ENCODE results near the gene PTPDC1.

The PTPDC1 gene

DNA sequence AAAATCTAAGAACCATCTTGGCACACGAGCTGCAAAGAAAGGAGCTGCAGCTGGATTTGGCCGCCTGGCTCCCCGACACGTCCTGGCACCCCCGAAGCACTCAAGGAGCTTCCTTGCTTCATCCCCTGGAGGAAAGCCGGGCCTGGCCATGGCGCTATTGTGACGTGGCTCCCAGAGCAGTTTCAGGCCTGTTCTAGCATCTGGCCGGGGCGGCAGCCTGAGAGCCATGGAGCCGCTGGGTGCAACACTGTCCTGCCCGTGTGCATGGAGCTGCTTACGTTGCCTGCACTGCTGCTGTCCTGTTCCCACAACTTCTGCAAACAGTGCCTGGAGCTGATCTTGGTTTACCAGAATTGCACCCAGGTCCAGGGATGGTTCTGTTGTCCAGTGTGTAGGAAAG is 63.5 kb downstream of the PTPDC1 start:
- DNase-seq = no peak

DNA sequence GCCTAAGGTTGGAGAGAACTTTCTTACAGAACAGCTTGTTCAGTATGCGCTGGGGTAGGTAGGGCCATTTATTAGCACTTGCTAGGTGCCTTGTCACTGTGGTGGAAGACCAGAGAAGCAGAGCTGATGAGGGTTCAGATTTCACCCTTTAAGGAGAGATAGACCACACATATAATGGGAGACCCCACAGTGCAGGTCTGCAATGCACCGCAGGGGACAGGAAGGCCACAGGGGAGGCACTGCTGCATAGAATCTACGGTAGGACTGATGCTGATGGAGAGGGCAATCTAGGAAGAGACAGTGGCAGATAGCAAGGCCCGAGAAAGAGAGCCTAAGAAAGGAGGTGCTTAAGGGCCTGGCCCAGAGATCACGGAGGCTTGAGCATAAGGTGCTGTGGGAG is 64.2 kb downstream of the PTPDC1 start:
- DNase-seq = no peak

DNA sequence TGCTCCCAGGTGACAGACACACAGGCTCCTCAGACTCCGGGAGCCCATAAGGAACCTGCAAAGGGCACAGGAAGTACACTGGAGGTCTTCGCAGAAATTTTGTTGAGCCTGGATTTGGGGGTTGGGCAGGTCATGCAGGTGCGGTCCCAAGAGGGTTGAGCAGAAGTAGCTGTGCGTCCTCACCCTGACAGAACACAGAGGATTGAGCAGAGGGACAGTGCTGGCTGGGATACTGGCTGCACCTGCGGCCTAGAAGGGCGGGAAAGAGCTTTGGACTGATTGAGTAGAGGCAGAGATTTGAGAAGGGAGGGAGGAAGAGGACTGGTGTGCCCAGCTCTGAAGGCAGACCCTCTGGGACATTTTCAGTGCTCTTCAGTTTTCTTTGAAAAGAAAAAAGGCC is 65.4 kb downstream of the PTPDC1 start:
- DNase-seq = no peak

DNA sequence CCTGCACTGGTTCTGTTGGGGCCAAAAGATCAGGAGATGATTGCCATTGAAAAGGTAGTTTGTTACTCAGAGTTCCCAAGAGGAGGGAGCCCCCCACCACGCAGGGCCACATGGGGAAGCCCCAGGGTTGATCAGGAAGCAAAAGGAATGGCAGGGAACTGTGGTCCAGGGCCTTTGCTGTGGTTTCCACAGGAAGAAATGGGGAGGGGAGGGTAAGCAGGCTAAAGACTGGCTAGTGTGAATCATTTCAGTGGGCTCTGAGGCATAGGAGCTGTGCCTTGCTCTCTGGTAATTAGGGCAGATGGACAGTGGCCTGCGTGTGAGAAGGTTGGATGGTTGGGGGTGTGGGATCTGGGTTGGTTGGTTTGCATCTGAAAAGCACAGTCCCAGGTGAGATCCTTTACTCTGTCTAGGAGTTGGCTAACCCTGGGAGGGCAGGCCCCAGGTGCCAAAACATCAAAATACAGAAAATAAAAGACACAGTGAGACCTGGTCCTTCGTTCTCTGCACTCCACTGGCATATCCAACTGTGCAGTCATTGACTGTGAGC is 66.1 kb downstream of the PTPDC1 start:
- DNase-seq = no peak

DNA sequence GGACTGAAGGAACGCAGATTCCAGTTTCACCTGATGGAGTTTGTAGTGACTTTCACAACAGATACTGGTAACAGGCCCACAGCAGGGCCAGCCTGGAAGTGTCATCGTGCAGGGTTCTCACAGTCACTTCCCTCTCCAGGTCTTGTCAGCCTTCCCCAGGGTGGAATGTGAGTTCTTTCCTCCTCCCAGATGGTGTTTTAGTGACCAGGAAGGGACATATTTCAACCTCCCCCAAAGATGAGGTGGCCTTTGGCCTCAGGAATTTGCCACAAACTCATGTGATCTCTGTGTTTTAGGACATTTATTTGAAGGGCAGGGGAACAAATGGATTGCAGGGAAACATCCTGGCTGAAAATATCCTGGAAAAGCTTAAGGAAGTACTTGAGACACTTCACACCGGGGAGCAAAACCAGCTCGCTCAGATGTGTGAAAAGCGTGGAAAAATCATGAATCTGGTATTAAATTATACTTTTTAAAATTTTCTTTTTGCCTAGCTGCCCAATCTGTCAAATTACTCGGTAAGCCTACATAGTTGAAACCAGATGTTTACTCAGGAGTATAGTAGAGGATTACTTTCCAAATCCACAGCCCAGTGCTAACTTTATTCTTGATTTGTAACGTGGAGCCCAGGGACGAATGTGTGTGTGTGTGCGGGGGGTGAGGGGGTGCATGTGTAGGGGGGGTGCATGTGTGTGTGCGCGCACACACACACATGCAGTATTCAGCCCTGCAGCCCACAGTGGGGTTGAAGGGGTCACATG is 66.8 kb downstream of the PTPDC1 start:
- no peak for DNase-seq

DNA sequence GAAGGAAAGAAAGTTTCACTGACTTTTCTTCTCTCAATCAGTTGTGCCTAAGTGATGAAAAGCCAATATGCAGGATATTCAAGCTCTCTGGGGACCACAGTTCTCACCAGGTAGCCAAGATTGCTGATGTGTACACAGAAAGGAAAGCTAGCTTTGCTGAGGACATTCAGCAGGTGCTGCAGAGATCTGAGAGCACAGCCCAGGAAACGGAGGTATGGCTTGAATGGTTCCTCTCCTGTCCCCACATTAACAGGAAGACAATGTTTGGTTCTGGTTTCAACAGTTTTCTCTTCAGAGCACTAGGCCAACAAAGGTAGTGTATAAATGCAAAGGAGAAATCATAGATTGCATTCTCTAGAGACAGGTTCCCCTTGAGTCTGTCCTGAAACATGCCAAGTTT is 69.6 kb downstream of the PTPDC1 start:
- no peak for DNase-seq

DNA sequence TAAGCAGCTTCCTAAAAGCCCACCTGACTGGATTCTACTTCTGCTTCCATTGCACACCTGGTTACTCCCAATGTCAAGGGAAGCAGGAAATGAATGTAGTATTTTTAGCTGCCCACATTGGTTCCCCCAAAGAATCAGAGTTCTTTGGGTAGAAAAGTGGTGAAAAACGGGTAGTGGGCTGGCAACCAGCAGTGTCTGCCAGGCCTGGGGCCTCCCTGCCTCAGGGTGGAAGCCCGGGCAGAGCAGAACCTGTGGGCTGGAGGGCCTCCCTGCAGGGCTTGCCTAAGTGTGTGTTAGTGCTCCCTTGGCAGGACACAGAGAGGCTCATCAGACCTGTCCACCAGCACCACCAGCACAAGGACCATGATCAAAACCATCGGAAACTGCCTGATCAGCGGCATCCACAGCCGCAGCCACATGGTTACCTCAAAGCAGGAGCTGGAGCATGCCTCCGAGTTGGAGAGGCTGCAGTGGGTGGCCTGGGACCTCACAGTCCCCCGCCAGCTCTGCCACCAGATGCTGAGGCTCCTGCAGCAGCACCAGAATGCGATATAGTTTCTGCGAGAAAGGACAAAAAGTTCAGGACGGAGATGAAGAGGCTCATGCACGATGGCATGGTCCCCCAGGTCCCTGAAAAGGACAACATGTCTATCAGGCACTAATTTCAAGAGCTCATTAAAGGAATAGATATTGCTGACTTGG is 72.2 kb downstream of the PTPDC1 start:
- no peak for DNase-seq

DNA sequence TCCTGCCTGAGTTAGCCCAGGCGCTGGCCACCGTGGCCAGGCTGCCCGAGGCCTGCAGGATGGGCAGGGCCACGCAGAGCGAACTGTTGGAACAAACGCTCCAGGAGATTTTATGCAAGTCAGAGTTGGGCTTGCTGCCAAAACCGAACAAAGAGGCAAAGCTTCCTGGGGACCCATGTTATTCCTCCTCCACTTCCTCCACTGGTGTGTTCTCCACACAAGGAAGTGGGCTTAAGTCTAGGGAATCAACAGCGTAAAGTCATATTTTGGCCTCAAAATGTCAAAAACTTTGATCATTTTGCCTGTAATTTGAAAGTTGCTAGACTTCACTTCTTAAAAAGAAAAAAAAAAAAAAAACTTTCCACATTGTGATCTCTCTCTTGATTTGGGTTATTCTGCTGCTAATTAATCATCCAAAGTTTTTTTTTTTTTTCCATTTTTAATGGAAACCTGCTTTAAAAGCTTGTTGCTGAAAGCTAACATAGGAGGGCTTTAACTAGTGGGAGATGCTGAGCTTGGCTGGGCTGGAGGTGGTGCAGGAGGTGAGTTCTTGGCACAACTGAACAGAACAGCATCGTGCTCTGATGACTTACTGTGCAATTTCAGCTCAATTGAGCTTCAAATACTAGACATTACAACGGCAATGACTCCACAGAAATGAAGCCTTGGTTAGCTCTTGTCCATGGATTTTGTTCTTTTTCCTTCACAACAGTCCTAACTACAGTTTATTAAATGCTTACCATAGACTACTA is 73.0 kb downstream of the PTPDC1 start:
- DNase-seq = no peak
